ENCODE measurements around the gene GMCL2. TPM values are rescaled to one million over a fixed set of nuclear protein-coding genes. Genes with fewer than 3 reads are reported as not detected.

Gene GMCL2
- total and polyA plus RNA-seq, 9 of the 15 experiments (the other 6 are each of a cell fraction or from before 2014, with no cell fraction given) = 0.04 TPM; not detected in 8

DNA sequence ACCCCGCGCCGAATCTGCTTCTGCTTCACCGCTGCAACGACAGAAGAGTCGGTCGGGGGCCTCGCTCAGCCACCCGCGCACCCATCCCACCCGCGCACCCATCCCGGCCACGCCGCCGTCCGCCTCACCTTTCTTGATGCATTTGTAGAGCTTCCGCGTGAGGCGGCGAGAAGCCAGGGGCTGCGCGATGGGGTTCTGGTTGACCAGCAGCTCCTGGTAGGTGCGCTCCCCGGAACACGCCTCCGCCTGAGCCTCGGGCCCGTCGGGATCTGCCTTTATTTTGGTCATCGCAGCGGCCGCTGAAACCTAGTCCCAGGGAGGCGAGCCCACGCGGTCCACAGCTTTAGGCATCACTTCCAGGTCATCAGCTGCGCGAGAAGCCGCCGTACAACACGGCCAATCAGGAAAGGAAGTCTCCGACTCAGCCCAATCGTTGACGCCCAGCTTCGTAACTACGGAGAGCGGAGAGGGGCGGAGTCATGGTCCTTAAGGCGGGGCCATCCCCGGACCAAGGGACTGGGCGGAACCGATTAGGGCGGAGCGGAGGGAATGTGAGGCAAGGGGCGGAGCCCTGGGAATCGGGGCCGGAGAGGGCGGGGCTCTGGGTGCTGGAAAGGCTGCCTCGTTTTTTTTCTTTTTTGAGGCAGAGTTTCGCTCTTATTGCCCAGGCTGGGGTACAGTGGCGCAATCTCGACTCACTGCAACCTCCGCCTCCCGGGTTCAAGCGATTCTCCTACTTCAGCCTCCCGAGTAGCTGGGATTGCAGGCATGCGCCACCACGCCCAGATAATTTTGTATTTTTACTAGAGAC lies 33.4 kb downstream of the GMCL2 start, which contains the start of gene NHP2 (continued):
- TF ChIP-seq SLC30A9 (CRISPR knock-in tag; IDR thresholded peaks at IDR 0.05) (no peak), ZBED1 (IDR thresholded peaks at IDR 0.05) (no peak), MLLT1 (IDR thresholded peaks at IDR 0.05) (no peak), HDAC2 (IDR thresholded peaks at IDR 0.05) (peak; percentile 93), TAF1 (IDR thresholded peaks at IDR 0.05; ENCODE audit: control insufficient read depth, extremely low read depth, insufficient read depth, low read length, severe bottlenecking) (peak; percentile 21), SMAD2 (IDR thresholded peaks at IDR 0.05; ENCODE audit: low read depth, low read length) (no peak), IRF1 (CRISPR knock-in tag; IDR thresholded peaks at IDR 0.05; ENCODE audit: borderline replicate concordance) (no peak), MEIS2 (IDR thresholded peaks at IDR 0.05; ENCODE audit: partially characterized antibody) (no peak), SRSF9 (IDR thresholded peaks at IDR 0.05; ENCODE audit: borderline replicate concordance, low read depth, low read length) (no peak), FOXM1 (IDR thresholded peaks at IDR 0.05; ENCODE audit: low read depth) (no peak), FOXM1 (CRISPR knock-in tag; IDR thresholded peaks at IDR 0.05; ENCODE audit: low read depth) (no peak), HNRNPLL (IDR thresholded peaks at IDR 0.05; ENCODE audit: low read depth, low read length, poor library complexity, severe bottlenecking) (no peak), HDAC3 (IDR thresholded peaks at IDR 0.05; ENCODE audit: borderline replicate concordance, partially characterized antibody) (no peak), CBX3 (IDR thresholded peaks at IDR 0.05; ENCODE audit: borderline replicate concordance in 1 of 2, low read length in 2 of 2) (no peak), NR2C2 (CRISPR knock-in tag; IDR thresholded peaks at IDR 0.05) (peak; percentile 95), NR2C2 (tag; IDR thresholded peaks at IDR 0.05) (peak; percentile 98), SMAD1 (IDR thresholded peaks at IDR 0.05; ENCODE audit: low read depth, low read length, partially characterized antibody) (no peak)
- TF ChIP-seq, protein P1, sequence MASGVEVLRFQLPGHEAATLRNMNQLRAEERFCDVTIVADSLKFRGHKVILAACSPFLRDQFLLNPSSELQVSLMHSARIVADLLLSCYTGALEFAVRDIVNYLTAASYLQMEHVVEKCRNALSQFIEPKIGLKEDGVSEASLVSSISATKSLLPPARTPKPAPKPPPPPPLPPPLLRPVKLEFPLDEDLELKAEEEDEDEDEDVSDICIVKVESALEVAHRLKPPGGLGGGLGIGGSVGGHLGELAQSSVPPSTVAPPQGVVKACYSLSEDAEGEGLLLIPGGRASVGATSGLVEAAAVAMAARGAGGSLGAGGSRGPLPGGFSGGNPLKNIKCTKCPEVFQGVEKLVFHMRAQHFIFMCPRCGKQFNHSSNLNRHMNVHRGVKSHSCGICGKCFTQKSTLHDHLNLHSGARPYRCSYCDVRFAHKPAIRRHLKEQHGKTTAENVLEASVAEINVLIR (CRISPR knock-in tag; IDR thresholded peaks at IDR 0.05) = peak; percentile 86
- TF ChIP-seq, protein P2, sequence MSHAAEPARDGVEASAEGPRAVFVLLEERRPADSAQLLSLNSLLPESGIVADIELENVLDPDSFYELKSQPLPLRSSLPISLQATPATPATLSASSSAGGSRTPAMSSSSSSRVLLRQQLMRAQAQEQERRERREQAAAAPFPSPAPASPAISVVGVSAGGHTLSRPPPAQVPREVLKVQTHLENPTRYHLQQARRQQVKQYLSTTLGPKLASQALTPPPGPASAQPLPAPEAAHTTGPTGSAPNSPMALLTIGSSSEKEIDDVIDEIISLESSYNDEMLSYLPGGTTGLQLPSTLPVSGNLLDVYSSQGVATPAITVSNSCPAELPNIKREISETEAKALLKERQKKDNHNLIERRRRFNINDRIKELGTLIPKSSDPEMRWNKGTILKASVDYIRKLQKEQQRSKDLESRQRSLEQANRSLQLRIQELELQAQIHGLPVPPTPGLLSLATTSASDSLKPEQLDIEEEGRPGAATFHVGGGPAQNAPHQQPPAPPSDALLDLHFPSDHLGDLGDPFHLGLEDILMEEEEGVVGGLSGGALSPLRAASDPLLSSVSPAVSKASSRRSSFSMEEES (CRISPR knock-in tag; IDR thresholded peaks at IDR 0.05) = no peak
- TF ChIP-seq, protein P3, sequence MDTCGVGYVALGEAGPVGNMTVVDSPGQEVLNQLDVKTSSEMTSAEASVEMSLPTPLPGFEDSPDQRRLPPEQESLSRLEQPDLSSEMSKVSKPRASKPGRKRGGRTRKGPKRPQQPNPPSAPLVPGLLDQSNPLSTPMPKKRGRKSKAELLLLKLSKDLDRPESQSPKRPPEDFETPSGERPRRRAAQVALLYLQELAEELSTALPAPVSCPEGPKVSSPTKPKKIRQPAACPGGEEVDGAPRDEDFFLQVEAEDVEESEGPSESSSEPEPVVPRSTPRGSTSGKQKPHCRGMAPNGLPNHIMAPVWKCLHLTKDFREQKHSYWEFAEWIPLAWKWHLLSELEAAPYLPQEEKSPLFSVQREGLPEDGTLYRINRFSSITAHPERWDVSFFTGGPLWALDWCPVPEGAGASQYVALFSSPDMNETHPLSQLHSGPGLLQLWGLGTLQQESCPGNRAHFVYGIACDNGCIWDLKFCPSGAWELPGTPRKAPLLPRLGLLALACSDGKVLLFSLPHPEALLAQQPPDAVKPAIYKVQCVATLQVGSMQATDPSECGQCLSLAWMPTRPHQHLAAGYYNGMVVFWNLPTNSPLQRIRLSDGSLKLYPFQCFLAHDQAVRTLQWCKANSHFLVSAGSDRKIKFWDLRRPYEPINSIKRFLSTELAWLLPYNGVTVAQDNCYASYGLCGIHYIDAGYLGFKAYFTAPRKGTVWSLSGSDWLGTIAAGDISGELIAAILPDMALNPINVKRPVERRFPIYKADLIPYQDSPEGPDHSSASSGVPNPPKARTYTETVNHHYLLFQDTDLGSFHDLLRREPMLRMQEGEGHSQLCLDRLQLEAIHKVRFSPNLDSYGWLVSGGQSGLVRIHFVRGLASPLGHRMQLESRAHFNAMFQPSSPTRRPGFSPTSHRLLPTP (IDR thresholded peaks at IDR 0.05; ENCODE audit: borderline replicate concordance, extremely low read depth, insufficient read length) = no peak

Data from K562 (cell line).